Stimulated activated CD4-positive, alpha-beta T cell treated with anti-CD3 and anti-CD28 coated beads, Interleukin-4, amount 100 ng/mL, for 1 hour (primary cell): ENCODE measurements around the gene TPSG1.
"Not testable (repeated sequence)": the region's sequence is repeated elsewhere in the genome, so short reads cannot be mapped to it uniquely, and the experiment has no call there.

Source experiments
- DNase-seq: peaks from one replicate; pipeline ENCODE4 v3.0.0-alpha.2; 2020

The TPSG1 gene

DNA sequence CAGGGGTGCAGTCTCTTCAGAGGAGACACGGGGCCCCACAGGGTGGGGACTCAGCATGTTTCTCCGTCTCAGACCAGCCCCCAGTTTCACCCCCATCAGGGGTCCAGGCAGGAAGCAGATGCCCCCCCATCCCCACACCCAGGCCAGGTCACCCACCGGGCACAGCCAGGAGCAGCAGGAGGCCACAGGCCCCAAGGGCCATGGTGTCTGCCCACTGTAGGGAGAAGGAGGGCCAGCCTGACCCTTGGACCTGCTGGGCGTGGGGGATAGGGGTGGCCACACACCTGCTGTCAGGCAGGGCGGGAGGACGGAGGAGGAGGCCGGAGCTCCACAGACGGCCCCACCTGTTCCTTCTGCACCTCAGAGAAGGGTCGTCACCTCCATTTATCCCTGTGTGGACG is at the start of gene TPSG1:
Gene TPSG1 (minus strand): TSS at position 218 of the 401 bp plus-strand sequence. CDS start 16 bp downstream, at position 202.
- DNase-seq = no peak

DNA sequence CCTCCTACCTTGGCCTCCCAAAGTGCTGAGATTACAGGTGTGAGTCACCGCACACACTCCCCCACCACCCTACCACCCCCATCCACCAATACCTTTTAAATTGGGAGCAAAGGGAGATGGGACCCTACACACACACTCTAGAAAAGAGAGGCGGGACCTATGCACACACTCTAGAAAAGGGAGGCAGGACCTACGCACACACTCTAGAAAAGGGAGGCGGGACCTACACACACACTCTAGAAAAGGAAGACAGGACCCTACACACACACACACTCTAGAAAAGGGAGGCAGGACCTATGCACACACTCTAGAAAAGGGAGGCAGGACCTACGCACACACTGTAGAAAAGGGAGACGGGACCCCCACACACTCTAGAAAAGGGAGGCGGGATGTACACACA is 49.7 kb upstream of the TPSG1 start:
- DNase-seq = no peak

DNA sequence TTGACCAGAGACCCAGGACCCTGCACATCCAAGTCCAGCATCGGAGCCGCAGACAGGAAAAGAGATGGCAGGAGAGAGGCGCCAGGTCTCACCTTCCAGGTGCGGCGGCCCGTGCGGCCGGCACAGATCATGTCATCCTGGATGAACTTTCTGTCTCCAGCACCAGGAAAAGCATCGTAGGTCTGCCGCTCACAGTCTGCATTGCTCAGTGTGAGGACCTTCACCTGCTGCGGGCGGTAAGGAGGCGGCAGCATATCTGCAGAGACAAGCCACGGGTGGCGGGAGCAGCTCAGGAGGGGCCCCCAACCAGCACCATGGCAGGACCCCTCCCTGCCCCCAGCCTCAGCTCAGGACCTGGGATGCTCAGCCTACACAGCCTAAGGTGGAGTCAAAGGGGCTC is 48.7 kb upstream of the TPSG1 start:
- DNase-seq = no peak

DNA sequence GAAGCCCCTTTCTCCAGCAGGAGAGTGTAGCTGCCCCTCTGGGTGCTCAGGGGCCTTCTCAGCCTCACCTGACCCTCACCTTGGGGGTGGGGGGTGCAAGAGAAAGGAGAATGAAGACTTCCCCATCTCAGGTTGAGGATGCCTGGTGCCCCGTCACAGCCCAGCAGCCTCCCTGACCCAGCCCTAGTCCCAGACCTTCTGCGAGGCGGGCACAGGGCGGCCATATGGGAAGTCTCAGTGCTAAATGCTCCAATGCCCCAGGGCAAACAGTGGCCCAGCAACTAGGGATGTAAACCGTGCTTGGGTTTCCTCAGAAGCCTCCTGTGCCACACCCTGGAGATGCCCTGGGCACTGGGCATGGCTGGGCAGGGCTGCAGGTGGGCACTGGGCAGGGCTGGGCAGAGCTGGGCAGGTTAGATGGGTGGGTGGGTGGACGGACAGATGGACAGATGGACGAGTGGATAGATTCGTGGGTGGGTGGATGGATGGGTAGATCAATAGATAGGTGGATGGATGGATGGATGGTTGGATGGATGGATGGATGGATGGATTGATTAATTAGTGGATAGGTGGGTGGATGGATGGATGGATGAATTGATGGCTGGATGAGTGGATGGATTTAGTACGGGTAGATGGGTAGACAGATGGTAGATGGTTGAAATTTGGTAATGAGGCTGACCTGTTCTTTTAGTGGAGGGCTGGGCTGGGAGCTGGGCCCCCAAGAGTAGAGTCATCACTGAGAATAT is 47.6 kb upstream of the TPSG1 start:
- DNase-seq = no peak

DNA sequence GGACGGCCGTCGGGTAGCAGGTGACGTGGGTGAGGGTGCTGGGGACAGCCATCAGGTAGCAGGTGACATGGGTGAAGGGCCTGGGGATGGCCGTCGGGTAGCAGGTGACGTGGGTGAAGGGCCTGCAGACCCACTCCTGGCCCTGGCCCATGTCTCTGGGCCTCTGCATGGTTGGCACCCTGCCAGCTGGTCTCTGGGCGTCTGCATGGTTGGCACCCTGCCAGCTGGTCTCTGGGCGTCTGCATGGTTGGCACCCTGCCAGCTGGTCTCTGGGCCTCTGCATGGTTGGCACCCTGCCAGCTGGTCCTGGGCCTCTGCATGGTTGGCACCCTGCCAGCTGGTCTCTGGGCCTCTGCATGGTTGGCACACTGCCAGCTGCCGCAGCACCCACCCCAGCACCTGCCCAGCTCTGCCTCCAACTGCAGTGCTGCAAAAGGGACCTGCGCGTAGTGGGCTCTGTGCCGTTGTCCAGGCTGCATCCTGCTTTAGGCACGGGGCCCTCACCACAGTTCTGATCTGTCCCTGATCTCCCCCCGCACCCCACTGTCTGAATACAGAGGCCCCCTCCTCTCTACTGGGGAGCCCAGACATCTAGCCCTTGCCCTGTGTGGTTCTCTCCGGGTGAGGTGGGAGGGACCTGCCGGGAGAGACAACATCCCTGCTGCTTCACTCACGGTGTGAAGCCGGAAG is 46.8 kb upstream of the TPSG1 start:
- DNase-seq = not testable (repeated sequence)

DNA sequence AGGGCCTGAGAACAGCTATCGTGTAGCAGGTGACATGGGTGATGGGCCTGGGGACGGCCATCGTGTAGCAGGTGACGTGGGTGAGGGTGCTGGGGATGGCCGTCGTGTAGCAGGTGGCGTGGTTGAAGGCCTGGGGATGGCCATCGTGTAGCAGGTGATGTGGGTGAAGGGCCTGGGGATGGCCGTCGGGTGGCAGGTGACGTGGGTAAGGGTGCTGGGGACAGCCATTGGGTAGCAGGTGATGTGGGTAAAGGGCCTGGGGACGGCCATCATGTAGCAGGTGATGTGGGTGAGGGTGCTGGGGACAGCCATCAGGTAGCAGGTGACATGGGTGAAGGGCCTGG is 46.3 kb upstream of the TPSG1 start:
- DNase-seq = no peak

DNA sequence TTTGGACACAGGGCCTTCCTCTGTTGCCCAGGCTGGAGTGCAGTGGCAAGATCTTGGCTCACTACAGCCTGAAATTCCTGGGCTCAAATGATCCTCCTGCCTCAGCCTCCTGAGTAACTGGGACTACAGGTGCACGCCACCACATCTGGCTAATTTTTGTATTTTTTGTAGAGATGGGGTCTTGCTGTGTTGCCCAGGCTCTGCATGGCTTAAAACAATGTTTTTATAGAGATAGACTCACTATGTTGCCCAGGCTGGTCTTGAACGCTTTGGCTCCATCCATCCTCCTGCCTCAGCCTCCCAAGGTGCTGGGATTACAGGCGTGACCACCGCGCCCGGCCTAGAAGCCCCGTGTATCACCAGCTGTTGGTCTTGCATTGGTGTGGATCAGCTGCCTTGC is 44.4 kb upstream of the TPSG1 start:
- not testable (repeated sequence) for DNase-seq

DNA sequence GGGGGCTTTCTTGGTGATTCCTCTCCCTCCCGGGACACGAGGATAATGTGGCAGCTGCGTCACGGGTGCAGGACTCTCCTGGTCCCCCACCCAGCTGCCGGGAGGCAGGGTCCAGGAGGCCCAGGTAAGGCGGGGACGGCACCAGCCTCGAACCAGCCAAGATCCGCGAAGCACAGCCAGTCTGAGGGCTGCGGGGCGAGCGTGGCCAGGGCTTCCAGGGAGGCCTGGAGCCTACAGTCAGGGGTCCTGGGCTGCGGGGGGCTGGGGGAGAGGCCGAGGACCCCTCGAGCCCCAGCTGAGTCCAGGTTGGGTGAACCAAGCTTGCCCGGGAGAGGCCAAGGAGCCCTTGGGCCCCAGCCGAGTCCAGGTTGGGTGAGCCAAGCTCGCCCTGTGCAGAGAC is 40.8 kb upstream of the TPSG1 start:
- DNase-seq = no peak

DNA sequence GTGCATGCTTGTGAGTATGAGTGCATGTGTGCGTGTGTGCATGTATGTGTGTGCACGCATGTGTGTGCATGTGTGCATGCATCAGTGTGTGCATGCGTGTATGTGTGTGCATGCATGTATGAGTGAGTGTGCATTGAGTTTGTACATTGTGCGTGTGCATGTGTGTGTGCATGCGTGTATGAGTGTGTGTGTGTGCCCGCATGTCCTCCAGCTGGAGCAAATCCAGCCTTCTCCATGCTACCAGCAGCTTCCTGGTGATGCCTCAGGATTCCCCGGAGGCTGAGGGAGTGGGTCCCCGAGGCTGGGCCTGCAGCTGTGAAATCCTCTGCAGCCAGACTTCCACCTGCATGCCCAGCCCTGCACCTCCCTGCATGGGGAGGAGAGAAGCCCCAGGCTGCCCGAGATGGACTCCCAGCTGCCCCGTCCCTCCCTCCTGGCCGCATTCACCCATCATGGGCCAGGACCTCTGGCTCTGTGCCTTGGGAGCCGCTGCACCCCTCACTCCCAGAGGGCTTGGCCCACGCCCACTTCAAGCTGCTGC is 40.1 kb upstream of the TPSG1 start:
- no peak for DNase-seq

DNA sequence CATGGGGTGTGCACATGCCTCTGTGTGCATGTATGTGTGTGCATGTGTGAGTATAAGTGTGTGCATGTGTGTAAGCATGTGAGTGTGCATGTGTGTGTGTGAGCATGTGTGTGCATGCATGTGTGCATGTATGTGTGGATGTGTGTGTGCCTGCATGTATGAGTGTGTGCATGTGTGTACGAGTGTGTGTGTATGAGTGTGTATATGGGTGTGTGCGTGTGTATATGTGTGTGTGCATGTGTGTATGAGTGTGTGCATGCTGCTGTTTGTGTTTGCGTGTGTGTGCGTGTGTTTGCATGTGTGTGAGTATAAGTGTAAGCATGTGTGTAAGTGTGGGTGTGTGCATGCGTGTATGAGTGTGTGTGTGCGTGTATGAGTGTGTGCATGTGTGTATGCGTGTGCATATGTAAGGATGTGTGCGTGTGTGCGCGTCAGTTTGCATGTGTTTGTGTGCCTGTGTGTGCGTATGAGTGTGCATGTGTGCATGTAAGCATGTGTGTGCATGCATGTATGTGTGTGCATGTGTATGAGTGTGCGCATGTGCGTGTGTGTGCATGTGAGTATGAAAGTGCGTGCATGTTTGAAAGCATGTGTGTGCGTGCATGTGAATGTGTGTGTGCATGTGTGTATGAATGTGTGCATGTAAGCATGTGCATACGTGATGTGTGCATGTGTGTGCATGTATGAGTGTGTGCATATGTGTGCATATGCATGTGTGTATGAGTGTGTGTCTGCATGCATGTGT is 39.4 kb upstream of the TPSG1 start:
- DNase-seq = no peak

DNA sequence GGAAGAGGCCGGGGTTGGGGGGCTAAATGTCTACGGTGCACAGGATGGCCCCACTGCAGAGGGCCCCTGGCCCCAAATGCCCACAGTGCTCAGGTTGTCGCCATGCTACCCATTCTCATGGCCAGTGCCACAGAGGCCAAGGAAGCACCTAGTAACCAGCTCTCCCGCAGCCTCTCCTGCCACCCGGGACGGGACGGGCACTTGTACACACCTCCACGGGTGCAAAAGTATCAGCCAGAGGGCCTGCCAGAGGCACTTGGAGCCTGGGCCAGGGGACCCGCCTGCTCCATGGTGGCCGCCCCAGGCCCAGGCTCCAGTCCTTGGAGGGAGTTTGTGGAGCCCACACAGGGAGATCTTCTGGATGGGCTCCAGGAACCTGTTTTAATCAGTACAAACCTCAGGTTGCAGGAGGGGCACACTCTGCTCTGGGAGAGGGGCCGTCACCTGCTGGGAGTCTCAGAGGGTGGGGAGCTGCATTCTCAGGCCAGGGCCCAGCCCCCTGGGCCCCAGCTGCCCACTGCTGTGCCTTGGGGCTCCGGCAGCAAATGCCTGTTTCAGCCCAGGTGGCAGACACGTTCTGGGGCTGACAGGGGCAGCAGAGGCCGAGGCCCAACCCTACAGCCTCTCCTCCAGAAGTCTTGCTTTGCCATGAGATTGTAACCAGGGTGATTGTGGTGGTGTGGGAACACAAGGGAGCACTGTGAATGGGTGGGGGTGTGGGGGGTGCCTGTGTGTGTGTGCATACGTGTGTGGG is 38.7 kb upstream of the TPSG1 start:
- DNase-seq = no peak

DNA sequence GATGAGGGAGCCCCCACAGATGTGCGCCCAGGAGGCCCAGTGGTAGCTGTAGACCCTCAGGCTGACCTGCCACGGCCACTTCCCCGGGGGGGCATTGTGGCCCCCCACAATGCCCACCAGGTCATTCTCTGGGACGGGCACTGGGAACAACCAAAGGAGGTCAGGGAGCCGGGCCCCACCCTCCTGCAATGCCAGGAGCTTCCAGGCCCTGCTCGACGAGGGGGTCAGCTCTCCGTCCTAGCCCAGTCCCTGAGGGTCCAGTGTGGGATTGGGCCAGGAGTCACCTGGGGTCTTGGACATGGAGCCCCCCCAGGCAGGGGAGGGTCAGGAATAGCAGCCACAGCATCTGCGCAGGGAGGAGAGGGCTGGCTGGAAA is 37.8 kb upstream of the TPSG1 start:
- no peak for DNase-seq

DNA sequence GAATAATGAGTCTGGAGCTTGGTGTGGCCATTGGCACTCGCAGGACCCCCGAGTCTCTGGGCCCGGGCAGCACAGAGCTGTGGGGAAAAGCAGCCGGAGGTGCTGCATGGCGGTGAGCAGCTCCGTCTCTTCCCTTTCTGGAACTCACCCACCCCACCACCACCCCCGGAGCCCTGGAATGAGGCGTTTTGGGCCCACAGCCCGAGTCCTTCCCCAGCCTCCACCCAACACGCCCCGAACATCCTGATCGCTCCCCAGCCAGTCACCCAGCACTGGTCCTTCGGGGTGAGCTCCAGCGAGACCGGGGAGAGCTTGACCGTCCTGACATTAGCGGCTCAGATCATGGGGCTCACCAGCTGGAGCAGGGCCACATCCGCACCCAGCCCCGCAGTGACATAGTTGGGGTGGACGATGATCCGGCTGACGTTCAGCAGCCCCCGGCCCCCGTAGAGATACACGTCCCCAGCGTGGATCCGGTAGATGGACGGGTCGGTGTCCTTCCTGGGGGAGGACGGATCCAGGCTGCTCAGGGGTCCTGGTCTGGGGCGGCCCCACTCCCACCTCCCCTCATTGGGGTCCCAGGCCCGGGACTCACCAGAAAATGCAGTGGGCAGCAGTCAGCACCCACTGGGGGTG is 37.3 kb upstream of the TPSG1 start:
- no peak for DNase-seq

DNA sequence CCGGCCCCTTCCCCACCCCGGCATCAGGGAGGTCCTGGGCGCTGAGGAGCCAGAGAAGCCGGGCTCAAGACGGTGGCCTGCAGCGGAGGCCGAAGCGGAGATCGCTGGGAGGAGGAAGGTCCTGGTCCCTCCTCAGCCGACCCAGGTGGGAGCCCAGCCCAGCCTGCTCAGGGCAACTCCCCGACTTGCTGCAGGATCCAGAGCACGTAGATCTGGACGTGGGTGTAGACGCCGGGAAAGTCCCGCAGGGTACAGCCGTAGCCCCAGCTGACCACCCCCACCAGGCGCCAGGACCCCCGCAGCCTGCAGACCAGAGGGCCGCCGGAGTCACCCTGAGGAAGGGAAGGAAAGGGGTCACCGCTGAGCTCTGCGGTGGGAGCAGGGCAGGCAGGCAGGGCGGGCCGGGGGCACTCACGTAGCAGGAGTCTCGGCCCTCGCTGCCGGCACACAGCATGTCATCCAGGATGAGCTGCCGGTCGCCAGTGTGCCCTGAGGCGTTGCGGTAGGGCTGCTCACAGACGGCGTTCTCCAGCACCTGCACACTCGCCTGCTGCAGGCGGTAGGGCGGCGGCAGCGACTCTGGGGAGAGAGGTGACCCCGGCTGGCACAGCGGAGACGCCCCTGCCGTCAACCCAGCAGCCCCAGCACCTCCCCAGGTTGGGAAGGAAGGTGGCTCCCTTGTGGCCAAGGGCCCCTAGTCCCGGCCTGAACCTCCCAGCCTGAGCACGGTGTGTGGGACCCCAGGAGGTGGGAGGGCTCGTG is 36.2 kb upstream of the TPSG1 start:
- no peak for DNase-seq

DNA sequence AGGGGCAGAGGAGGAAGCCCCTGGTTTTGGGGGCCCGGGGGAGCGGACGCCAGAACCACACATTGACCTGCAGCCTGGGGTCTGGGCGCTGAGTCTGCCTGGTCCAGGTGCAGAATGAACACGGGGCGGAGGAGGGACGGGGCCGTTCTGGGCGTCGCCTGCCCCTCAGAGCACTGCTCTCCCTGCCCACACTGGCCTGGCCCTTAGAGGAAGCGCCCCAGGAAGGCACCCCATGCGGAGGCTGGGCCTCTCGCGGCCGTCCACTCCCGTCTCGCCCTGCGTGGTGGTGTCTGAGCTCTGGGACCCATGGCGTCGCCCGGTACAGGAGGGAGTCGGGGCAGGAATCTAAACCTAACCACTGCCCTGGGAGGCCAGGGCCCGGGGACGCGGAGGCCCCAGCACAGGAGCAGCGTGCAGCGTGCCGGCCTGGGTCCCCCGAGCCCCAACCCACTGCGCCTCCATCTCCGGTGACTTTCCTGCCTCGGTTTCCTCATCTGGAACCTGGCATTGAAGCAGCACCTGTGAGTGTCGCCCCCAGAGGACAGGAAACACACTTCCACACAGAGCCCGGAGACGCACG is 35.1 kb upstream of the TPSG1 start:
- DNase-seq = no peak

DNA sequence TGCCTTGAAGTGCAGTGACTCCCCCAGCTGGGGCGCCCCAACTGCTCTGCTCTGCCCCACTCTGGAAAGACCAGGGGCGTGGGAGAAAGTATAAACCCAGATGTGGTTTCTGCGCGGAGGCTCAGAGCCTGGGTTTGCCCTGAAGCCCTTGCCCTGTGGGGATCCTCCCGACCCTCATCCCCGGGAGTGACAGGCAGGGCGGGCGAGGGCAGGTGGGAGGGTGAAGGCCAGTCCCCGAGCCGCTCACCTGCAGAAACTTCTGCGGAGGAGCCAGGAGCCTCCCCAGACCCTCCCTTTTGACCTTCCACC is 34.6 kb upstream of the TPSG1 start:
- no peak for DNase-seq

DNA sequence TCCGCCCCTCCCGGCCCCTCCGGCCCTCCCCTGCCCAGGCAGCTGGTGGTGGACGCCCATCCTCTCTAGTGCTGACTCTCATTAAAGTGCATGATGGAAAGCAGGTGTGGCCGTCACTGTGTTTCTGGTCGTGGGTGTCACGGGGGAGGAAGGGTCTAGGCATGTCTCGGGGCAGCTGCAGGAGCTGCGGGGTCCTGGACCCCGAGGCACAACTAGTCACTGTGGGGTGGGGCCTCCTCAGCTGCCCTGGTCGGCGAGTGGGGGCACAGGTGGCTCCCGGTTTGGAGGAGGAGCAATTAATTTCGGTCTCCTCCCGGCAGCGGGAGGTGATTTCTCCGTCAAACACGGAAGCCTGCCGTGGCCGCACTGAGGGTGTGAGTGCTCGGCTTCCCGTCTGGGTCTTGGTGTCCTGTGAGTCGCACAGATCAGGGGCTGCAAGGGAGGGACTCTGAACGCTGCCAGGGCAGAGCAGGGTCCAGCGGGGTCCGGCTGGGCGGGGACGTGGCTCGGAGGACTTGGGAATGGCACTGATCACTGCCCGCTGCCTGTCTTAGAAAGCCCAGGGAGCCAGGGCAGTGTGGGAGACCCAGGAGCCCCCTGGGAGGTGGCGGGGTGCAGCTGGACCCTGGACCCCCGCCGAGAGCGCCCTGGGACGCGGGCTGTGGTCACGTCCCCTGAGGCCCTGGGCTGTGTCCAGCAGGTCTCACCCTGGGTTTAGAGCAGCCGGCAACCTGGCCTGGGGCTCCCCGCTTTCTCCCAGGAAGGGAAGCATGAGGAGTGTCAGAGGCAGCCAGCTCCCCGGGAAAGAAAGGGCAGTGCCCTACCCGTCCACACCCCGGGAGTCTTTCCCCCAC is 34.1 kb upstream of the TPSG1 start:
- no peak for DNase-seq

DNA sequence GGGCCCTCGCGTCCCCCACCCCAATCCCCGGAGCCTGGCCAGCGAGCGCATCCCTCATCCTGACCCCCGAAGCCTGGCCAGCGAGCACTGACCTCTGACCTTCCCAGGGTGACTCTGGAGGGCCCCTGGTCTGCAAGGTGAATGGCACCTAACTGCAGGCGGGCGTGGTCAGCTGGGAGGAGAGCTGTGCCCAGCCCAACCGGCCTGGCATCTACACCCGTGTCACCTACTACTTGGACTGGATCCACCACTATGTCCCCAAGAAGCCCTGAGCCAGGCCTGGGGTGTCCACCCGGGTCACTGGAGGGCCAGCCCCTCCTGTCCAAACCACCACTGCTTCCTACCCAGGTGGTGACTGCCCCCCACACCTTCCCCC is 33.1 kb upstream of the TPSG1 start:
- no peak for DNase-seq

DNA sequence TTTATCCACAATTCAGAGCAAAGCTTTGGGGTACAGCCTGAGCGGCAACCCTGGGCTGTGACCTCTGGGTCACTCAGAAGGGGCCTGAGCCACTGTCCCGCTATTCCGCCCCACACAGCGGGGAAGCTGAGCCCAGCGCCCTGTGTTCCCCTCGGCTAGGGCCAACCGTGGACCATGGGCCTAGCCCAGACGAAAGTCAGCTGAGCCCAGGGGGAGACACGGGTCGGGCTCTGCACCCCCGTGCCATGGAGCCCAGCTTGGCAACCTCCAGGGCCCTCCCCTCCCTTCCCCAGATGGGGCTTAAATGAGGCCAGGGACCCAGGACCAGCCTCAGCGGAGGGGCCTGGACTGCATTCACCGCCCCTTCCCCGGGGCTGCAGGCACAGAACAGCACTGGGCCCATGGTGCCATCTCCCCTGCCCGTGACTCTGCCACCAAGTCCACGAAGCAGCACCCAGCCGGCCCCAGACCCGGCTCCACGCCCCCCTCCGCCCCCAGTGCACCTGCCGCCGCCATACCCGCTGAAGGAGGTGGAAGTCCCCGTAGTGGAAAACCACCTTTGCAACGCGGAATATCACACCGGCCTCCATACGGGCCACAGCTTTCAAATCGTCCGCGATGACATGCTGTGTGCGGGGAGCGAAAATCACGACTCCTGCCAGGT is 32.6 kb upstream of the TPSG1 start:
- no peak for DNase-seq

DNA sequence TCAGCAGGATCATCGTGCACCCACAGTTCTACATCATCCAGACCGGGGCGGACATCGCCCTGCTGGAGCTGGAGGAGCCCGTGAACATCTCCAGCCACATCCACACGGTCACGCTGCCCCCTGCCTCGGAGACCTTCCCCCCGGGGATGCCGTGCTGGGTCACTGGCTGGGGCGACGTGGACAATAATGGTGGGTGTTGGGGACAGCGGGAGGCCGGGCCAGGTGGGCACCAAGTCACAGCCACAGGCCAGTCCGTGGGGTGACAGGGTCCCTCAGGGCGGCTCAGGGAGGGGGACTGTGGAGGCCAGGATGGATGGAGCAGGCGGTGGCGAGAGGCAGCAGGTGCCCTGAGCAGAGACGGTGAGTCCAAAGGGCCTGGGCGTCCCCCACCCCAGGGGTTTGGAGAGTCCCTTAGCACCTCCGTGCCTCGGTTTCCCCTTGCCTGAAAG is 31.8 kb upstream of the TPSG1 start:
- DNase-seq = no peak
